Measurements from ENCODE around the gene LRP5. TPM values are rescaled to one million over a fixed set of nuclear protein-coding genes. Genes with fewer than 3 reads are reported as not detected.
A peak's percentile ranks its signal among the peaks of the same experiment; 100 is the strongest.

Gene LRP5
- total and polyA plus RNA-seq, 9 donors: 3.1 to 63.8 (median 47.2) TPM

DNA sequence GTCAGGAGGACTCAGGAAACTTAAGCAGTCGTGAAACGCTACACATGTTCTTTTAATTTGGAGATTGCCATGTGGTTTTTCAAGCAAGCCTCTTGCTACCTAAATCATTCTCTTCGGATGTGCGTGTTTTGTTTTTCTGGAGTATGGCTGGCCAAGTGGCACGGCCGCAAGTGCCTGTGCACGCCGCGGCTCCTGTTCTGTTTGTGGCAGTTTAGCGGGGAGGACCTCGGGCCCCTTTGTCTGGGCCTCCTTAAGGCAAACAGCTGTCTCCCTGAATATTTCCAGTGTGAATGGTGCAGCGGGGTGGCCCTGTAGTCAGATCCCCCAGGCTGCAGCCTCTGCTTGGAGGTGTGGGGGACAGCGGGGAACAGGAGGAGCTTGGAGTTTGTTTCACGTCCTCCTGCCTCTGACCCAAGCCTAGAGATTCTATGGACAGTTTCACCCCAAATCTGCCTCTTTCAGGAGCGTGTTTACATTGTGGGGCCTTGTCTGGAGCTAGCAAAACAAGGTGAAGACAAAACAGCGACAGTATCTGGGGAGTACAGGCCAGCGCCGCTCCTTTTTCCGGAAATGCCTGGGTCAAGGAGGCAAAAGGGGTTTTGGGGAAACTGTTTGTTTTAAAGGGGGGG is 1.3 kb downstream of the LRP5 start:
- Histone ChIP-seq H3K9me3 (no peaks in the 10 kb centered on the region), H3K27me3 (no peaks in the 10 kb centered on the region), H3K4me1 (ENCODE audit: insufficient read depth) (peaks cover 19% of the 10 kb centered on the region), H3K27ac (peak overlapping the region; percentile 61 to 70), H3K4me3 (peak overlapping the region; percentile 64), H3K36me3 (no peaks in the 10 kb centered on the region)
- intact Hi-C loops (cut with DNase I): loop anchor here in 1 of 4 donors (10.0 kb wide), 2 partner anchors 61 to 131 kb away; no protein-coding TSS in a partner anchor
- TF ChIP-seq POLR2A (IDR thresholded peaks at IDR 0.05): no peak
- TF ChIP-seq, protein P1, sequence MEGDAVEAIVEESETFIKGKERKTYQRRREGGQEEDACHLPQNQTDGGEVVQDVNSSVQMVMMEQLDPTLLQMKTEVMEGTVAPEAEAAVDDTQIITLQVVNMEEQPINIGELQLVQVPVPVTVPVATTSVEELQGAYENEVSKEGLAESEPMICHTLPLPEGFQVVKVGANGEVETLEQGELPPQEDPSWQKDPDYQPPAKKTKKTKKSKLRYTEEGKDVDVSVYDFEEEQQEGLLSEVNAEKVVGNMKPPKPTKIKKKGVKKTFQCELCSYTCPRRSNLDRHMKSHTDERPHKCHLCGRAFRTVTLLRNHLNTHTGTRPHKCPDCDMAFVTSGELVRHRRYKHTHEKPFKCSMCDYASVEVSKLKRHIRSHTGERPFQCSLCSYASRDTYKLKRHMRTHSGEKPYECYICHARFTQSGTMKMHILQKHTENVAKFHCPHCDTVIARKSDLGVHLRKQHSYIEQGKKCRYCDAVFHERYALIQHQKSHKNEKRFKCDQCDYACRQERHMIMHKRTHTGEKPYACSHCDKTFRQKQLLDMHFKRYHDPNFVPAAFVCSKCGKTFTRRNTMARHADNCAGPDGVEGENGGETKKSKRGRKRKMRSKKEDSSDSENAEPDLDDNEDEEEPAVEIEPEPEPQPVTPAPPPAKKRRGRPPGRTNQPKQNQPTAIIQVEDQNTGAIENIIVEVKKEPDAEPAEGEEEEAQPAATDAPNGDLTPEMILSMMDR (IDR thresholded peaks at IDR 0.05): no peak
- no peak for TF ChIP-seq EP300 (IDR thresholded peaks at IDR 0.05)
- 4 to 8% (median 5%) methylated on average over 19 of the region's 19 CpGs for WGBS, 3 donors
- peak in 2 of 5 donors; percentile 25 to 39 for DNase-seq

- peak overlapping the region; percentile 61 to 70 for H3K27ac ChIP-seq
- DNase-seq: peak in 3 of 5 donors; percentile 27 to 48 (median 43)
- peaks cover 19% of the 10 kb centered on the region for H3K4me1 ChIP-seq (ENCODE audit: insufficient read depth)
- intact Hi-C loops (cut with DNase I): loop anchor here in 1 of 4 donors (10.0 kb wide), 2 partner anchors 60 to 130 kb away; no protein-coding TSS in a partner anchor
- 7 to 9% (median 8%) methylated on average over 27 of the region's 27 CpGs for WGBS, 3 donors
- H3K9me3 ChIP-seq: no peaks in the 10 kb centered on the region
- H3K36me3 ChIP-seq: no peaks in the 10 kb centered on the region
- TF ChIP-seq EP300 (IDR thresholded peaks at IDR 0.05) (no peak), POLR2A (IDR thresholded peaks at IDR 0.05) (no peak)
- TF ChIP-seq, protein P1 (IDR thresholded peaks at IDR 0.05): no peak
- peak overlapping the region; percentile 64 for H3K4me3 ChIP-seq
- H3K27me3 ChIP-seq: no peaks in the 10 kb centered on the region
Observed at GRCh38 chr11:68314203-68315170, 2.1 kb downstream of the LRP5 start.

DNA sequence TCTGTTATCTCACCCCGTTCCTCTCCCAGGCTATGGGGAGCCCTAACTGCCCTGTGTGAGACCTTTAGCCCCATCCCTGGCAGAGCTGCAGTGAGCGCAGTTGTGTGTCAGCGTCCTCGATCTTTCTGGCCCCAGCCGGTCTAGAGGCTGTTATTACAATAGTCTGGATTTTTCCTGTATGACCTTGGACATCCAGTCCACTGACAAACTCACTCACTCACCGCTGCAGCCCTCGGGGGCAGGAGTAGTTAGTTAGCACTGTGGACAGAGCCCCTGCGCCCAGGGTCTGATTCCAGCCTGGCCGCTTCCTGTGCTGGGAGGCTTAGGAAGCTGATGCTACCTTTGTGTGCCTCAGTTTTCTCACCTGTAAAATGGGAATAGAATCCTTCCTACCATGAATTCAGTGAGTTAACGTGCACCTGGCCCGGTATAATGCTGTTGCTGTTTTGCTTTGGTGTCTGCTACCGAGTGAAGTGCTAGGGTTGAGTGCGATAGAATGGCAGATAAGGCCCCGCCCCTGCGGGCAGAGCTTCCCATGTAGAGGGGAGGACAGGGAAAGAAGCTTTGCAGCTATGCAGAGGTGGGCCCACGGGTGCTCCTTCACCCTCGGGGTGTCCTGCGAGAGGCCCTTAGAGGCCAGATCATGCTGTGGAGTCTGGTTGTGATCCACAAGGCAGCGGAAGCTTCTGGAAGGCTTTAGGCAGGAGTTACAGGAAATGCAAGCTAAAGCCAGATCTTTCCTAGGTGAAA is 3.0 kb downstream of the LRP5 start:
- intact Hi-C loops (cut with DNase I): loop anchor here in 1 of 4 donors (10.0 kb wide), 2 partner anchors 59 to 129 kb away; no protein-coding TSS in a partner anchor
- Histone ChIP-seq H3K27ac (peak overlapping the region in 1 of 2 donors; percentile 70), H3K4me1 (ENCODE audit: insufficient read depth) (peaks cover 19% of the 10 kb centered on the region), H3K9me3 (no peaks in the 10 kb centered on the region), H3K4me3 (no peak overlapping the region), H3K27me3 (no peaks in the 10 kb centered on the region), H3K36me3 (no peaks in the 10 kb centered on the region)
- DNase-seq: peak; percentile 48 to 62 (median 58)
- TF ChIP-seq EP300 (IDR thresholded peaks at IDR 0.05) (no peak), POLR2A (IDR thresholded peaks at IDR 0.05) (no peak)
- TF ChIP-seq, protein P1 (IDR thresholded peaks at IDR 0.05): no peak
- WGBS, 3 donors: 35 to 54% (median 42%) methylated on average over 19 of the region's 19 CpGs

Data from ovary (tissue), 9 donors.